T-helper 9 cell (primary cell): ENCODE measurements around the gene PRPF39.

Source experiments
- DNase-seq: peaks from one replicate; pipeline ENCODE4 v3.0.0-alpha.2; 2020

The PRPF39 gene

DNA sequence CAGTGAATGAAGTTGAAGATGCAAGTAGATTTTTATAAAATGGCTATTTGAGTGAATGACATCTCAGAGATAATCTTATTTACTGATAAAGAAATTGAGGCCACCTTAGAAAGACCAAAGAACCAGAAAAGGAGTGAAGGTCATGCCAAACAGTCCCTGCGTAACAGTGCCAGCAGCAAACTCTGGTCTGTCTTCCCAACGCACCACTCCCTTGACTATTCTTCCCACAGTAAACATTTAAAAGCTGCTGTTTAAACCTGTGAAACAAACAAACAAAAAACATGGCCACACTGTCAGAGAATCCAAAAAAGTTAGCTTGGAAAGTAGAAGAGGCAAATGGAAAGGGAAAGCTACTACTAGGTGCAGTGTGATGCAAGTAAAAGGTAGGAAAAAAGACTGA is 1.5 kb upstream of the PRPF39 start:
- no peak for DNase-seq

DNA sequence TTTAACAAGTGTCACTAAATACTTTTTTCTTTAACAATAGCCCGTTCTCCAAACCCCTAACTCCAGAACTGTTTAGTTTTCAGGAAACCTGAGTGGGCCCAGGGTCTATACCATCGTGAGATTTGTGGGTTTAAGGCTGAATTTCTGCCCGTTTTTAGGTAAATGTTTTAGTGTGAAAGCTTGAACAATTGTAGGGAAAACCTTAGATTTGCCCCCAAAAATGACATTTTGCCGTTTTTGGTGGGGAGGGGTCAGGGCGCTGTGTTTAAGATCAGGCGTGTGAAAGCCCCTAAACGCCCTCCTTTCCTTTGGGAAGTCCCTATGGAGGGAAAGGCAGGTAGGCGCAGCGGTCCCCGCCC is 320 bp upstream of the PRPF39 start:
- DNase-seq: no peak

DNA sequence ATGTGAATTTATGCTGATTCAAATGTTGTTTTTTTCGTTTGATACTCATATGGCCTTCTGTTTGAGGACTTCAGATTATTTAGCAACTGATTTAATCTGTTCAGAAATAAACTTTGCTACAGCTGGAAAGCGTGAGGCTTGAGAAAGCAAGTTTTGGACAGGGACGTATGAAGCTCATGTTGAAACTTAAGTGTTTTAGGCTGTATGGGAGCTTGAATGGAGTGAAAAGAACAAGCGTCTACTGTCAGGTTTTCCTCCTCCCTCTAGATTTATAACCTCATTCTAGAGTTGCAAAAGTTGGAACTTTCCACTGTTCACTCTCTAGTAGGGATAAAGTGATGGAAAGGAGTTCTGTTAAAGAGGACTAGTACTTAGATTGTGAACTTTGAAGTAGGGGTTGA is 1.0 kb downstream of the PRPF39 start:
- DNase-seq: no peak

DNA sequence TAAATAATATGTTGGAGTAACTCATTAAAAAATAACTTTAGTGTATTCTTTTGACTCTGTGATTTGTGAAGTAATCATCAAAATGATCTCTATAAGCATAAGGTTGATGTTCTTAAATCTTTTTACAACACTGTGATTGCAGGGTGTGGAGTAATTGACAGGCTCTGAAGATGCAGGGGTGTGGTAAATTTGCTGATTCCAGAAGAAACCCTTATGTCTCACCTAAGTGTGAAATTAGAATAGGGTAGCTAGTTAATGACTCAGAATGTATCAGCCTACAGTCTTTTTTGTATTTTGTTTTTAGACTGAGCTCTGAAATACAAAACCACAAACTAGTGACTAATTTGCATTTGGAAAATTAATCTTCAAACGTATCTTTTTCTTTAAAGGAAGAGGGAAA is 5.9 kb downstream of the PRPF39 start:
- DNase-seq: no peak

DNA sequence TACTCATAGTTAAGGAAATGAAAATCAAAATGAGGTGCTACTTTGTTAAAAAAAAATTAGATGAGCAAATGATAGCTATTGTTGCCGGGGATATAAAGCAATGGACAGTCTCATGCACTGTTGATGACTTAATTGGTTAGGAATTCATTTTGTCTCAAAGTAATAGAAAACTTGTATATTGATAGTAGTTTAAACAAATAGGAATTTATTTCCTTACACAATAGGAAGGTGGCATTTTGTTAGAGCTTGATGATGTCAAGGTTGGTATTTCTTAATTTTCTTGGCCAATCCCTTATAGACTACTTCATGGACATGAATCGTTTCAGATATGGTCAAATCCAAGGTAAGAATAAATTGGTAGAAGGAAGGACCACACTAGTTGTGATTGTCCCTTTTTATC is 7.8 kb downstream of the PRPF39 start:
- no peak for DNase-seq

DNA sequence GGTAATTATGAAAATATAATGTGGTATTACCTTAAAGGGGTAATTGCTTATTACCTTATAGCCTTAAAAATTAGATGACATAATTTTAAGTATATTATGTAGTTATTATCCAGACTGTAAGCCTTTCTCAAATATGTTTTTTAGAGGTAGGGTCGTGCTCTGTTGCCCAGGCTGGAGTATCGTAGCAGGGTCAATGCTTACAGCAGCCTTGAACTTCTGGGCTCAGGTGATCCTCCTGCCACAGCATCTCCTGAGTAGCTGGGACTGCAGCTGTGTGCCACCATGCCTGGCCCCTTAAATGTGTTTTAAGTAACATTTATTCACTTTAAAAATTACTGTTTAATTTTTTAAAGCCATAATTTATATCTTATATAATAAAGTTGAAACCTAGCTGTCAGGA is 10.4 kb downstream of the PRPF39 start:
- no peak for DNase-seq

DNA sequence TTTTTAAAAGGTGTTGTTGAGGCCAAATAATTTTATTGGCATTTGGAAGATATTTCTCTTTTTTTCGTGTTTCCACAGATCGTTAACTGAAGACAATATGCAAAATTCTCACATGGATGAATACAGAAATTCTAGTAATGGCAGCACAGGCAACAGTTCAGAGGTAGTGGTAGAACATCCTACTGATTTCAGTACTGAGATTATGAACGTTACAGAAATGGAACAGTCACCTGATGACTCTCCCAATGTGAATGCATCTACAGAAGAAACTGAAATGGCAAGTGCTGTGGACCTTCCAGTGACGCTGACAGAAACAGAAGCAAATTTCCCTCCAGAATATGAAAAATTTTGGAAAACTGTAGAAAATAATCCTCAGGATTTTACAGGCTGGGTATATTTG is 11.2 kb downstream of the PRPF39 start:
- DNase-seq: no peak

DNA sequence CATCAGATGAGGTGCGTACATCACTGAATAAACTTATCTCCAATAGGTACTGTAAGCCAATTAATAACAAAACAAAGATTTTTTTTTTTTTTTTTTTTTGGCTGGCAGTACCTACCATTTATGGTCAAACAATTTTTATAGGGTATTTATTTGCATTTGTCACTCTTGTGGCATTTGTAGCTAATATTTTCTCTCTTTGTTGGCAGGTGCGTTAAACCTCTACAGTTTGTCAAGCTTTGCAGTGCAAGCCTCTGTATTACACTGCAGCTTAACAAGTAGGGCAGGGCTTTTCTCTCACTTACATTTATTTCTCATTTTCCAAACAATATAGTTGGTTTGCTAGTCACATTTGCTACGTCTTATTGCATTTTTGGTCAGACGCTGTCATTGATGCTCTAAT is 12.3 kb downstream of the PRPF39 start:
- no peak for DNase-seq

DNA sequence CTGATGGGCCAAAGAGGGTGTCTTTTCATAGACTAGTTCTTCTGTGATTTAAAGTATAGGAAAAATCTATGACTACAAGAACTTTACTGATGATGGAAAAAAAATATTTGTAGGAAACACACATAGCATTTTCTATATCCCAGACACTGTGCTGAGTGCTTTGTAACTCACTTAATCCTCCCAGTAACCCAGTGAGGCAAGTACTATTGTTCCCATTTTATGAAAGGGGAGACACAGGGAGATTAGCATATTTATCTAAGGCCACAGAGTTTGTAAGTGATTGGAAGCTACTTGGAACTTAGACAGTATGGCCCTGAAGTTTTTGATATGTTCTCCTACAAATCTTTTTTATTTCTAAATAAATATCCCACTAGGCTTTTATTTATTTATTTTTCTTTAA is 19.9 kb downstream of the PRPF39 start:
- DNase-seq: no peak

DNA sequence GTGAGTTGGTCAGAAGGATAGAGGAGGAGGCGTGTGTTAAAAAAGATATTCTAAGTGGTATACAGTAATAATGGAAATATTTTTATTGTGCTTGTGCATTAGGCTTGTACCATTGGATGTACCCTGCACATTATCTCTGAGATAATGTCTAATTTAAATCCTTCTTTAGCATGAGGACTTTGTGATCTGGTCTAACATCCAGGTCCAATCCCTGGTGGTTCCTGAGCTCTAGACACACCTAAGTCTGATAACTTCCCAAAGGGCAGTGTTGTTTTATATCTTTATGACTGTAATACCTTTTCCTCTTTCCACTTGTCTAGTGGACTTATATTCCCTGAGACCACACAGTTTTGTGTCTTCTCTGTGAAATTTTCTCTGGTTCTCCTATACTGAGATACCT is 20.6 kb downstream of the PRPF39 start:
- no peak for DNase-seq

DNA sequence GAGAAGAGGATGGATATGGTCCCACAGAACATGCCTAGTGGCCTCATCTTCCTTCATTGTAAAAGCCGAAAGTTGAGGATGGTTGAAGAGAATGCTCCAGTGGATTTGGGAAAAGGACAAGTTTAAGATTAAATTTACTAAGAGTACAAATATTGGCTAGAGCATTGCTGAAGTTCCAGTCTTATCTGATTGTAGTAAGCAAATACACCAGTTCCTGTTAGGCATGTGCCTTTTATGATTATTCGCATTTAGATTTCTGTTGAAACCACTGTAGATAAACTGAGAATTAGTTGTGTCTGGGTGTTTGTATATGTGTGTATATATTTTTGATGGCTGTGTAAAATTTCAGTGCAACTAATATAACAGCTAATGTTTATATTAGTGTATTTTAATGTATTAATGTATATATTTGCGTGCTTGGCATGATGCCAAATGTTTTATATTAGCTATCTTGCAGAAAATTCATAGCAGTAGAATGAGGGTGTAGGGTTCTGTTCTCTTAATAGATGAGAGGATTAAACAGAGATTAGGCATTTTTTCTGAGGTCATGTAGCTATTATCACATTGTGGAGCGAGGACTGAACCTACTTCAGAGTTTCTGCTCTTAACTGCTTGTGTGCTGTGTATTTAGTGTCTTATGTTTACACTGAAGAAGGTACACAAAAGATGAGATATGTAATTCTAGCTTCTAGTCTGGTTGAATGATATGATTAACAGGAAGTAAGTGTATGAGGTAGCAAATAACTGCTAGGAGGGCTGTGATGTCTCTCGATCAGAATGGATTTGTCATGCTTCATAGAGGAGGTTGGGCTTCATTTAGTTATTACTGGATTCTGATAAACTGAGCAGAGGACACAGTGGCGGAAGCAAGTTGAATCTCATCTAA is 29.2 kb downstream of the PRPF39 start:
- DNase-seq: no peak

DNA sequence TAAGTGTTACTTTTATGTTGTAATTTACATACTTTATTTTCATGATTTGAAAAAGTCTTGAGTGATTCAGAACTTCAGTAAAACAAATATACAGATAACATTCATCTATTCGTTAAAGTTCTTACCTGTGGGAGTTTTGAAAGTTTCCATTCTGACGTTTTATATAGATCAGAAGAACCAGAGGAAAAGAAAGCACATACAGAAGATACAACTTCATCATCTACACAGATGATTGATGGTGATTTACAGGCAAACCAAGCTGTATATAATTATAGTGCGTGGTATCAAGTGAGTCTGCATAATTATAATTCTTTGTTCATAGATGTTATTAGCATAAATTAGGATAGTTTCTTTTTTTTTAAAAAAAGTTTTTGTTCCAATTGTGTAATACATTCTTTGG is 30.4 kb downstream of the PRPF39 start:
- no peak for DNase-seq

DNA sequence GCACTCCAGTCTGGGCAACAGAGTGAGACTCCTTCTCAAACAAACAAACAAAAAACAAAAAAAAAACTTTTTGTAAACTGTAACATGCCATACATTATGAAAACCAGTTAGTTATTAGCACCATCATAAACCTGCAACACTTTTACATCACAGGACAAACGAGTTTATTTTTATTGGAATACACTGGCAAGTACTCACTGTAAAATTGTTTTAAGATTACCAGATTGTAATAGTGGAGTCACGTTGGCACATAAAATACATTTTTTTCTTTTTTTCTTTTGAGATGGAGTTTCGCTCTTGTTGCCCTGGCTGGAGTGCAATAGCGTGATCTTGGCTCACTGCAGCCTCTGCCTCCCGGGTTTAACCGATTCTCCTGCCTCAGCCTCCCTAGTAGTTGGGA is 34.7 kb downstream of the PRPF39 start:
- DNase-seq: no peak

DNA sequence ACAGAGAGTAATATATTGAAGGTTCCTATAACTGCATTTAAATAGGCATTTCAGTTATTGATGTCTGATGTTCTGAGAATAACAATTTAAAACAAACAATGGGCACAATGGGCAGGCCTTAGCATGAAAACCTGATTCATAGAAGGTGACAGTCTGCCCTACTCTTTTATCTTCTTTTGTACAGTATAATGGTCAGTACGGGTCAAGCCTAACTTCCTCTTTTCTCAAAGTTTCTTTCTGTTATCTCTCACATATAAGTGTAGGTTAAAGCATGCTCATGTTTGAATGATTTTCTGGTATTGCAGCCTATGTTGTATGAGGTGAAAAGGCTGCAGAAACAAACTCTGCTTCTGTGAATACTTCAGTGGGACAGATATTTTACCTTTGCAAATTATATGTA is 36.2 kb downstream of the PRPF39 start:
- DNase-seq: no peak

DNA sequence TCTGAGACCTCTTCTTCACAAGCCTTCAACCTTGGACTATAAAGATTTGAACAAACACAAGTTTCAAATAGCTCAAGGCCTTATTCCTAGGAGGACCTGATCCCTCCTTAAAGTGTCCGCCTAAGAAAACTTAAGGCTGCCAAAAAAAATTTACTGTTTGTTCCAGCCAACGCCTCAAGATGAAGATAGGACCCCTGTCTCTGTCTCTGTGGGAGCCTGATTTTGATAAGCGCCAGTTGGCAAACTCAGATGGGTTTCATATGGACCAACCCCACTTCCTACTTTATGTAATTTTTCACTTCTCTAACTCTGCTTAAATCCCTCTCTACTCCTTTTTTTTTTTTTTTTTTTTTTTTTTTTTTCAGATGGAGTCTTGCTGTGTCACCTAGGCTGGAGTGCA is 39.4 kb downstream of the PRPF39 start:
- no peak for DNase-seq

DNA sequence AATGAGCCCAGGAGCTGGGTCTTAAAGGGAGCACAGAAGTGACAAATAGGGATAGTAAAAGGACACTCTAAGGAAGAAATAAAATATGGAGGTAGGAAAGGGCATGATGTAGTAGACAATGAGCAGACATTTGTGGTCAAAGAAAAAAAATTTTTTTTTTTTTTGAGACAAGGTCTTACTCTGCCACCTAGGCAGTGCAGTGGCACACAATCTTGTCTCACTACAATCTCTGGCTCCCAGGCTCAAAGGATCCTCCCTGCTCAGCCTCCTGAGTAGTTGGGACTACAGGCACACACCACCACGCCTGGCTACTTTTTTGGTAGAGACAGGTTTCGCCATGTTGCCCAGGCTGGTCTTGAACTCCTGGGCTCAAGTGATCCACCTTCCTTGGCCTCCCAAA is 41.8 kb downstream of the PRPF39 start:
- no peak for DNase-seq

DNA sequence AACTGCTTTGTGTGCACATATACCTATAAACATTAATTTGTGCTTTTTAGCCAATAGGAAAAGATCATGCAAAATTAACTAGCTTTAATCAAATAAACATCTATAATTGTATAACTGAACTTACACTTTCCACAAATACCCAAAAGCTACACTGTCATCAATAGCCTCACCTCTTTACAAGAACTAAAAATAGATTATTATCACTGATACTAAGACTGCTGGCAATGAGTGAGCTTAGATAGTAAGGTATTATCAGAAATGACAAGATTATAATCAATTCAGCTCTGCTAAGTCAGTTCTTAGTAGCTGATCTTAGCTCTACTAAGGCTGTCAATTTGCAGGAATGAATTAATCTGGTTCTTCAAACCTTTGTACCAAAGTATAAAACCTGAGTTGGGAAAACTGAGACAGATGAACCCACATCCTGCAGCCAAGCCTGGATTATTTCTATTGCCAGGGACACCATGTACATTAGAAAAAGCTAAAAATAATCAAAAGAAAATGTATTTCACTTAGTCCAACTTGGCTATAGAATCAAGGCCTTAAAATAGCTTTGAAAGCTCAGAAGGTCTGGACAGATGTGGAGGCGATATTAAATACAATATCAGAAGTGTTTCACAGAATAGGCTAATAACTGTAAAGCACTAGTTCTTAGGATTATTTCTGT is 45.2 kb downstream of the PRPF39 start:
- no peak for DNase-seq

DNA sequence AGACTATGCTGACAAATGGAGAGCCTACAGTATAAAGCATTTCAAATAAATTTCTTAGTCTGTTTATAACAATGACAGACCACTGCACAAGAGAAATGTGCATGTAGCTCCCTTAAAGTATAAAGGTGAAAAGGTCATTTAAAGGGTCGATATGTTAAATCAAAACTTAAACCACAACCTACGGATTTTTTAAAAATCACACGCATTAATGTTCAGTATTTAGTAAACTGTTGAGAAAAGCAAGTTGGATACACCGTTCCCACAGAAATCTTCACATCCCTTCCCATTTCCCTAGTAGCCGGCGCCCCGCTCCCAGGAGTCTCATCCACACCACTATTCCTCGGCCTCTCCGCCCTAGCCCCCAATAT is 49.8 kb downstream of the PRPF39 start:
- DNase-seq: no peak

DNA sequence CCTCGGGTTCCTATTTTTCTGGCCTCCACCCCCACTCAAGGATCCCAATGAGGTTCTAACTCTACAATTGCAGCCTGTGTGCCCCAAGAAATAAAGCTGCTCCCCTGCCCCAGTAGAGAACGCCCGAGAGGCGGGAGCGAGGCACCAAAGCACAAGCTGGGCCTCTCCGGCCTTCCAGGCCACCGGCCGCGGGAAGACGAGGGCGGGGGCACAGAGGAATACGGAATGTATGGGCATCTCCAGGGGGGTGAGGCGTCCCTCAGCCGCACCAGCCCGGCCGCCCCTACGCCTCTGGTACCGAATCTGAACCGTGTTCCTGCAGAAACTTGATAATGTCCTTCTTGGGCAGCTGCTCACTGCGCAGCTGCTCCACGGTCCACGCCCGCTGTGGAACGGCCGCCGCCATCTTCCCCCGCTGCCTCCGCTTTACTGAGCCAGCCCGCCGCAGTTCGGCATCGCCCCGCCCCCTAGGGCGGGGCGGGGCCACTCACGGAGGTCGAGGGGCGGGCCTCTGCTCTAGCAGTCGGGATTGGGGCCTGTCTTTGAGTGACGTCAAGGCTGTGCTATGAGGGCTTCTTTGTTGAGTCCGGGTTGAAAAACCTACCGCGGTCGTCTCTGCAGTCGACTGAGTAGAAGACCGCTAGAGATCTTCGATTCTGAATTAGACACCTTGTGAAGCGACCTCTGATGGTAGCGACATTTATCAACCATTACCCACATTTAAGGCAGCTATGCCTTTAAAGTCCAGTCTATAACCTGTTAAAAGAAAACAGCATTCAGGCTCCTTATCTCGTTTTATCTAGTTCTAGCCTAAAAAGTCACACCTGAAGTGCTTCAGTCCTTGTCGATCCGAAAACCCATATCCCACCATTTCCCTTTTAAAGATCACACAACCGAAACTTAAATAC is 50.4 kb downstream of the PRPF39 start, which contains the start of gene FKBP3:
Gene FKBP3 (minus strand): TSS at position 431 of the 908 bp plus-strand sequence. CDS start 25 bp downstream, at position 406.
- DNase-seq: peak; percentile 90

DNA sequence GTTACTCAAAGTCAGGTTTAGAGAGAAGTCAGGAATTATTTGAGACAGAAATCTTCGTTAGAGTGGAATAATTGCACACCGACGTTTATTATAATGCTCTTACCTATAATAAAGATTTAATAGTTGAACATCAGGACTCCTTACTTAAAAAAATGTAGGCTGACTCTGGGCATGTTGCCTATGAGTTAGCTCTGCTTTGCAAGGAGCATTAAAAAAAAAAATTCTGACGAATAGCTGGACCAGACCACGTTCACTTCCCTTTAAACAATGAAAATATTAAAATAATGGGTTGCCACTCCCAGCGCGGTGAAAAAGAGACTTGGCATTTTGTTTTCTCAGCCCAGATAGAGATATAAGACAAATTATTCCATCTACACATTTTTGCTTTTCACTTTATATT is 51.2 kb downstream of the PRPF39 start:
- DNase-seq: no peak

DNA sequence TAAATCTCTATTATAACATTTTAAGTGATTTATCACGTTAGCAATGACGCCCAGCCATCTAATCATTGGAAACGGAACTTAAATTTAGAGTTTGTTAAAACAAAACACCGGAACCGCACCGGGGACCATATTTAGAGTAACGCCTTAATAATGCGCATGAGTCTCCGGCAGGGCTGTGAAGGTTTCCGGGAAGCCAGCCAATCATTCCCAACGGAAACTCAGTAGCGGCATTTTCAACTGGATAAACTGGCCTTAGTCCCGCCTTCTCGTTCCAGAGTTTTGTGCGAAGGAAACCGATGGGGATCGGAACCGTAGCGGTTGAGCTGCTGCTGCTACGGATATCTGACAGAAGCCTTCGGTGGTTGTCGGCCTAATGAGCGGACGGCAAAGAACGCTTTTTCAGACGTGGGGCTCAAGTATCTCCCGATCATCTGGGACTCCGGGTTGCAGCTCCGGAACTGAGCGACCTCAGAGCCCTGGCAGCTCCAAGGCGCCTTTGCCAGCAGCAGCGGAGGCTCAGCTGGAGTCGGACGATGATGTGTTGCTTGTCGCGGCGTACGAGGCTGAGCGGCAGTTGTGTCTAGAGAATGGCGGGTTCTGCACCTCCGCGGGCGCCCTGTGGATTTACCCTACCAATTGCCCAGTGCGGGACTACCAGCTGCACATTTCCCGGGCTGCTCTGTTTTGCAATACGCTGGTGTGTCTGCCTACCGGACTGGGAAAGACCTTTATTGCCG is 51.9 kb downstream of the PRPF39 start, which contains the start of gene FANCM:
Gene FANCM (plus strand): TSS at position 272 of the 737 bp plus-strand sequence. CDS start 102 bp downstream, at position 374.
- peak; percentile 75 for DNase-seq

DNA sequence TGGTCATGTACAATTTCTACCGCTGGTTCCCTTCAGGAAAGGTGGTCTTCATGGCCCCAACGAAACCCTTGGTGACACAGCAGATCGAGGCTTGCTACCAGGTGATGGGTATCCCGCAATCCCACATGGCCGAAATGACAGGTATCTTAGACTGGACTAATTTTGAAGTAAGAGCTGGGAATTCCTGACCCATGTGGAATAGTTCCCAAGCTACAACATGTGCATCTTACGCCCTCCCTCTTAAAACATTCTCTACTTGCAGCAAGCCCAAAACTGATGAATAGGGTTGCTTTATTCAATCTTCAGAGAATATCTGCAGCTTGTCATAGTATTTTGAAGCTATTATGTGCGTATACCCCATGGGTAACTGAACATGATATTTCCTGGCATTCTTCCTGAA is 52.5 kb downstream of the PRPF39 start:
- DNase-seq: no peak
